Uterus (tissue), 4 donors: Measurements from ENCODE around the gene MPP3. TPM values are rescaled to one million over a fixed set of nuclear protein-coding genes. Genes with fewer than 3 reads are reported as not detected.

Experiments
- DNase-seq, 2 donors: peaks; one replicate each; pipeline ENCODE4 v3.0.0-alpha.2; 2019 to 2020
- H3K27ac ChIP-seq, 2 donors: fragments of 200-600 bp; sonication (generic); 1 replicate in 1 of 2; 2 replicates in 1 of 2; pipeline ENCODE4 v1.5.1; 2016 to 2018
- H3K27me3 ChIP-seq, 2 donors: fragments of 200-600 bp; sonication (generic); one replicate each; pipeline ENCODE4 v1.5.1; 2018 to 2019; ENCODE audit warnings: control low read depth in 1 of 2
- H3K36me3 ChIP-seq, 2 donors: fragments of 200-600 bp; sonication (generic); one replicate each; pipeline ENCODE4 v1.5.1; 2019; ENCODE audit warnings: control low read depth in 1 of 2
- H3K4me1 ChIP-seq, 2 donors: fragments of 200-600 bp; sonication (generic); one replicate each; pipeline ENCODE4 v1.5.1; 2018 to 2019; ENCODE audit warnings: control low read depth in 1 of 2
- H3K4me3 ChIP-seq, 2 donors: fragments of 200-600 bp; sonication (generic); 1 replicate in 1 of 2; 2 replicates in 1 of 2; pipeline ENCODE4 v1.5.1; 2018 to 2019; ENCODE audit warnings: mild to moderate bottlenecking in 1 of 2
- H3K9me3 ChIP-seq, 2 donors: fragments of 200-600 bp; sonication (generic); one replicate each; pipeline ENCODE4 v1.5.1; 2019; ENCODE audit warnings: control low read depth in 1 of 2
- CTCF ChIP-seq, 4 experiments: fragments of 200-600 bp in 2 of 4; fragments of 450-650 bp in 2 of 4; sonication (generic) in 2 of 4; IDR thresholded peaks; one replicate each; pipeline ENCODE4 v1.5.1; 2016 to 2019; ENCODE audit warnings: antibody characterized with exemption in 4 of 4, mild to moderate bottlenecking in 2 of 4, moderate library complexity in 1 of 4
- POLR2A ChIP-seq, 2 donors: fragments of 450-650 bp; IDR thresholded peaks; one replicate each; pipeline ENCODE4 v1.6.1; 2016; ENCODE audit warnings: antibody characterized with exemption in 2 of 2, mild to moderate bottlenecking in 1 of 2, moderate library complexity in 1 of 2
- intact Hi-C: fragments of 100-400 bp; cut with DNase I; formaldehyde crosslinking; loops from one replicate; pipeline ENCODE4 v1.15.1; 2023; ENCODE audit warnings: low total_unique reads
- total RNA-seq, 4 donors: library from RNA; depleted of rRNA in 3 of 4; stranded (reverse); fragments of >200 nt in 3 of 4; gene quantifications; one replicate each; pipeline versions ENCODE4 v1.1.0 to v1.2.4, GENCODE V29; 2014 to 2023
- donor health status: DM: yes; HTN: yes; CAD: no.

MPP3 gene
- total RNA-seq, result 10 to 100 TPM in 3 of 4 donors, 1 to 10 TPM in 1; 5.6 to 21.2 (median 15.8) TPM

GRCh38 chr17:43832976-43833829 is at the start of gene MPP3:
MPP3 (minus strand) TSS chr17:43833146; CDS start chr17:43831906, 1,240 bp downstream.
- Histone ChIP-seq H3K27me3 (no peaks in the 10 kb centered on the region), H3K36me3 (no peaks in the 10 kb centered on the region), H3K4me3 (peak within 1 kb of the TSS; percentile 48 to 77), H3K27ac (peak within 1 kb of the TSS; percentile 43 to 68), H3K9me3 (no peaks in the 10 kb centered on the region), H3K4me1 (peaks cover 0 to 3% of the 10 kb centered on the region in 2 donors)
- peak; percentile 45 to 72 for DNase-seq
- TF ChIP-seq POLR2A (IDR thresholded peaks at IDR 0.05) (peak; percentile 29 to 69), CTCF (IDR thresholded peaks at IDR 0.05) (no peak)
- intact Hi-C loops, result no loop called here

GRCh38 chr17:43881758-43882505 is 49.0 kb upstream of the MPP3 start:
- Histone ChIP-seq H3K4me3 (no peak overlapping the region), H3K4me1 (no peaks in the 10 kb centered on the region), H3K27ac (no peak overlapping the region), H3K27me3 (no peaks in the 10 kb centered on the region), H3K9me3 (no peaks in the 10 kb centered on the region), H3K36me3 (no peaks in the 10 kb centered on the region)
- DNase-seq, result no peak
- no peak for TF ChIP-seq POLR2A (IDR thresholded peaks at IDR 0.05)
- TF ChIP-seq CTCF (IDR thresholded peaks at IDR 0.05), result no peak
- intact Hi-C loops, result no loop called here

GRCh38 chr17:43881181-43881580 is 48.2 kb upstream of the MPP3 start:
- no peaks in the 10 kb centered on the region for H3K4me1 ChIP-seq
- H3K36me3 ChIP-seq, result no peaks in the 10 kb centered on the region

GRCh38 chr17:43880420-43880991 is 47.6 kb upstream of the MPP3 start:
- no peaks in the 10 kb centered on the region for H3K36me3 ChIP-seq
- H3K27me3 ChIP-seq, result no peaks in the 10 kb centered on the region
- H3K27ac ChIP-seq, result no peak overlapping the region
- H3K4me1 ChIP-seq, result no peaks in the 10 kb centered on the region
- no peaks in the 10 kb centered on the region for H3K9me3 ChIP-seq
- TF ChIP-seq CTCF (IDR thresholded peaks at IDR 0.05), result peak in 2 of 4 experiments; percentile 19 to 40
- TF ChIP-seq POLR2A (IDR thresholded peaks at IDR 0.05), result no peak
- intact Hi-C loops, result no loop called here
- no peak overlapping the region for H3K4me3 ChIP-seq
- peak in 1 of 2 donors; percentile 28 for DNase-seq

More at GRCh38 chr17:43881181-43881580, 48.2 kb upstream of the MPP3 start:
- no peaks in the 10 kb centered on the region for H3K27me3 ChIP-seq
- no peak overlapping the region for H3K27ac ChIP-seq
- H3K9me3 ChIP-seq, result no peaks in the 10 kb centered on the region
- intact Hi-C loops, result no loop called here
- TF ChIP-seq POLR2A (IDR thresholded peaks at IDR 0.05), result no peak
- no peak for TF ChIP-seq CTCF (IDR thresholded peaks at IDR 0.05)
- no peak for DNase-seq
- H3K4me3 ChIP-seq, result no peak overlapping the region
